Stimulated activated naive B cell treated with anti-CD40 and anti-IgM and Interleukin-4, amounts not matched to agents 10 μg/mL and 1 μg/mL and 100 μg/mL, for 72 hours (primary cell): ENCODE data around the gene GNPTAB.
"Not testable (repeated sequence)": the region's sequence is repeated elsewhere in the genome, so short reads cannot be mapped to it uniquely, and the experiment has no call there.

Source experiments
- ATAC-seq, 2 donors: fragments of 150-1000 bp; cut with Tn5 transposase; replicated peaks; 2 replicates each; pipeline ENCODE4 v1.10.0; 2021; ENCODE audit warnings: moderate library complexity in 1 of 2
- DNase-seq: peaks from one replicate; pipeline ENCODE4 v3.0.0; 2021
- H3K27ac Mint-ChIP-seq: one replicate; pipeline ENCODE4 v1.8.0; 2022; ENCODE audit warnings: mild to moderate bottlenecking, mixed read lengths
- H3K27me3 Mint-ChIP-seq, 2 donors: one replicate each; pipeline ENCODE4 v1.8.0; 2022; ENCODE audit warnings: mixed read lengths in 2 of 2
- H3K36me3 Mint-ChIP-seq, 2 donors: one replicate each; pipeline ENCODE4 v1.8.0; 2022; ENCODE audit warnings: mixed read lengths in 2 of 2, mild to moderate bottlenecking in 1 of 2
- H3K4me1 Mint-ChIP-seq, 2 donors: one replicate each; pipeline ENCODE4 v1.8.0; 2022; ENCODE audit warnings: mixed read lengths in 2 of 2, mild to moderate bottlenecking in 1 of 2
- H3K4me3 Mint-ChIP-seq, 2 donors: one replicate each; pipeline ENCODE4 v1.8.0; 2022; ENCODE audit warnings: mild to moderate bottlenecking in 2 of 2, mixed read lengths in 2 of 2, moderate library complexity in 1 of 2
- H3K9me3 Mint-ChIP-seq, 2 donors: one replicate each; pipeline ENCODE4 v1.8.0; 2022; ENCODE audit warnings: mixed read lengths in 2 of 2, mild to moderate bottlenecking in 1 of 2

GNPTAB gene

DNA sequence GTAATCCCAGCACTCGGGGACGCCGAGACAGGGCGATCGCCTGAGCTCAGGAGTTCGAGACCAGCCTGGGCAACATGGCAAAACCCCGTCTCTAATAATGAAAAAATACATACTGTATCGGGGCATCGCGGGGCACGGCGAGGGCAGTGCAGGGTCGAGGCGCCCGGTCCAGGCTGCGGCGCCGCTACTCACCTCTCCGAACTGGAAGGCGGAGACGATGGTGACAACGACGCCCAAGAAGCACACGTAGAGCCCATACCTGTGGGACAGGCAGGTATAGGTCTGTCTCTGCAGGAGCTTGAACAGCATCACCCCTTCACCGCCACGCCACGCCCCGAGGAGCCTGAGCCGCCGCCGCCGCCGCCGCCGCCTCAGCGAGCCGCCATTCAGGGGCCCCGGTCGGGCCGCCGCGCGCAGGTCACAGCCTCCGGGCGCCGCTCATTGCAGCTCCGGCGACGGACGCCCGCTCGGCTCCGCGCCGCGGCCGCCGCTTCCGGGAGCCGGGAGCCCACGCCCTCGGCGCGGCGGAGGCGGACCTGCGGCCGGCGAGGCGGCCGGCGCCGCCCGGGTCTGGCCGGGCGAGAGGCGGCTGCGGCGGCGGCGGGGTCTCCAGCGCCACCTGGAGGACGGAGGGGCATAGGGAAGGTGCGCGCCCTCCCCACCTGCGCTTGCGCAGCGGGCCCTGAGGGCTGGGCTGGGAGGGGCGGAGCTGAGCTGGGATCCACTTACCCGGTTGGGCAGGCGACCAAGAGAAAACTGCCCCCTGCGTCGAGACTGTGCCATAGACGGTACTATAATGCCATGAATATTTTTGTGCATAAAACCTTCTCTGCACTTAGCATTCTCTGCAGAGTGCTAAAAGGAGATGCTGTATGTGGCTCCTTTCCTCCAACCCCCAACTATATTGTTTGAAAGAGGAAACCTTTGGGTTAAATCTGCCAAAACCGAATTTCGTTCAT, at the start of gene GNPTAB:
TSS of gene GNPTAB (minus strand) at position 593 of the 959 bp plus-strand sequence. CDS start at position 309, 284 bp downstream.
- ATAC-seq (peak; percentile 94), DNase-seq (peak; percentile 94)
- Mint-ChIP-seq H3K4me1 (peaks cover 16 to 33% of the 10 kb centered on the region in 2 donors), H3K4me3 (peak within 1 kb of the TSS; percentile 99), H3K36me3 (peaks cover 0 to 9% of the 10 kb centered on the region in 2 donors), H3K27me3 (no peaks in the 10 kb centered on the region), H3K9me3 (no peaks in the 10 kb centered on the region), H3K27ac (peak within 1 kb of the TSS; percentile 96)

GRCh38 chr12:101878243-101878821, 47.6 kb upstream of the GNPTAB start:
- Mint-ChIP-seq H3K27ac (peak overlapping the region; percentile 92), H3K9me3 (no peaks in the 10 kb centered on the region), H3K4me1 (peaks cover 12 to 23% of the 10 kb centered on the region in 2 donors), H3K27me3 (no peaks in the 10 kb centered on the region), H3K4me3 (peak overlapping the region; percentile 86 to 94), H3K36me3 (peaks cover 0 to 8% of the 10 kb centered on the region in 2 donors)
- no peak for ATAC-seq
- DNase-seq: no peak

DNA sequence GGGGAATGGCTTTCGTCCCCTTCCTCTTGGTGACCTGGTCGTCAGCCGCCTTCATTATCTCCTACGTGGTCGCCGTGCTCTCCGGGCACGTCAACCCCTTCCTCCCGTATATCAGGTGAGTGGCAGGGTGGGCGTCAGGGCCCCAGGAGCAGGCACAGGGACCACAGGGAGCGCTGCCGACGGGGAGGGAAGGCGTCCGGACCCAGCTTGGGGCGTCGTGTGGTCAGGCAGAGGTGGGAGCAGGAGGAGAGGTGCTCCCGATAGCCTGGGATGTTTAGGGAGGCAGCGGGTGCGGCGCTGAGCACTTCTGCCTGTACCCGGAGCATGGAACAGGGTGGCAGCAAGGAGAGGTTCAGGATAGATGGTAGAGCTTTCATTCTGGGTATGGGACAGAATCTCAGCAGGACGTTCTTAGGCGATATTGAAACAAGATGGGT, 47.1 kb upstream of the GNPTAB start:
- peak overlapping the region; percentile 92 for H3K27ac Mint-ChIP-seq
- no peak for DNase-seq
- peak; percentile 16 to 29 for ATAC-seq
- H3K4me3 Mint-ChIP-seq: peak overlapping the region; percentile 86 to 94
- H3K9me3 Mint-ChIP-seq: no peaks in the 10 kb centered on the region
- H3K4me1 Mint-ChIP-seq: peaks cover 12 to 23% of the 10 kb centered on the region in 2 donors
- peaks cover 0 to 6% of the 10 kb centered on the region in 2 donors for H3K36me3 Mint-ChIP-seq
- no peaks in the 10 kb centered on the region for H3K27me3 Mint-ChIP-seq

DNA sequence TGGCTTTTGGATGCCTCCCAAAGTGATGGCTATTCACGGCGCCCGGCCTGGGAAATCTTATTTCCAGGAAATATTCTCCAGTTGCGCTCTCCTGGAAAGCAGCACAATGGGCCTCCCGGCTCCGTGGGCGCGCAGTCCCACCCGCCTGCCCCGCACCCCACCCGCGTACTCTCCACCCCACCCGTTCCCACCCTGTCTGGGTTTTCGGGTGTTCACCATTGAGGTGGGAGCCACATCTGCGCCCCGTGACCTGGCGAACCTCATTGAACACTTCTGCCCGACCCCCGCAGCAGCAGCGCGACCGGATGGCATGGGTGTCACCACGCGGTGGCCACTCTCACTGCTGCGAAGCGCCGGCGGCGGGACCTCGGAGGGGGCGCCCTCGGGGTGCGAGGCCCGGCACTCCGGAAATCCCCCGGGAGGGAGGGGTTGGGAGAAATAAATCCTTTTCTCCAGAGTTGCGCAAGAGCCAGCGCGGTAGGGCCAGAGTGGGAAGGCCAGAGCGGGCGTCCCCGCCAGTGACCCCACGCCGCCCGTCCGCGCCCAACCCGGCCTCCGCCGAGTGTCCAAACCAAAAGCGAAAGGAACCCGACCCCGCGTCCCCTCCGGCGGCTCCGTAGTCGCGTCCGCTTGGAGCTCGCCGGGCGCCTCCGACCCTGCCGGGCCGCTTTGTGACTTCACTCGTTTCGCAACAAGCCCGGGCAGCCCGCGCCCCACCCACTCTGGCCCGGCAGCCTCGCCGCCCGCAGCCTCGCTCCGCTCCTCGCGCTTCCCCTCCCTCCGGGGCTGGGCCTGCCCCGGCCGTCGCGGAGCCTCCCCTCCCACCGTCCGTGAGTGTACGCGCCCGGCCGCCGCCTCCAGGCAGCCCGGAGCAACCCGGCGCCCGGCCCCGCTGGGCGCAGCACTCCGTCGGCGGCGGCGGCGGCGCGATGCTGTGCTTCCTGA, 46.4 kb upstream of the GNPTAB start, which contains the start of gene DRAM1:
TSS of gene DRAM1 (plus strand) at position 720 of the 945 bp plus-strand sequence. CDS start at position 930, 210 bp downstream.
- peak within 1 kb of the TSS; percentile 86 to 94 for H3K4me3 Mint-ChIP-seq
- DNase-seq: peak; percentile 82
- H3K9me3 Mint-ChIP-seq: no peaks in the 10 kb centered on the region
- peak; percentile 90 to 93 for ATAC-seq
- no peaks in the 10 kb centered on the region for H3K27me3 Mint-ChIP-seq
- peaks cover 0 to 6% of the 10 kb centered on the region in 2 donors for H3K36me3 Mint-ChIP-seq
- H3K27ac Mint-ChIP-seq: peak within 1 kb of the TSS; percentile 92
- H3K4me1 Mint-ChIP-seq: peaks cover 12 to 23% of the 10 kb centered on the region in 2 donors

DNA sequence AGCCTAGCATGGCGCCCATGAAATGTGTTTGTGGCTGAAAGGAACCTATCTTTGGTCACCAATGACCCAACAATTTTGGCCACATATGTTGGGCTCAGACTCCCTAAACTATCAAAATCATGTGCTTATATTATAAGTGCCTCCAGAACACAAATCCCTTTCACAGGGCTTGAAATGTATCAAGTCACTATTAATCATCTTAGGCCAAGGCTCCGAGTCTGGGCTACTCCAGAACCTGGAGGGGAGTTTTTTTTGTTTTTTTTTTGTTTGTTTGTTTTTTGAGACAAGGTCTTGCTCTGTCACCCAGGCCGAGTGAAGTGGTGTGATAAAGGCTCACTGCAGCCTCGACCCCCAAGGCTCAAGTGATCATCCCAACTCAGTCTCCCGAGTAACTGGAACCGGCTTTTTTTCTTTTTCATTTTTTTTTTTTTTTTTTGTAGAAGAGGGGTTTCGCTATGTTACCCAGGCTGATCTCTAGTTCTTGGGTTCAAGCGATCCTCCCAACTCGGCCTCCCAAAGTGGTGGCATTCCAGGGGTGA, 45.6 kb upstream of the GNPTAB start:
- peaks cover 12 to 23% of the 10 kb centered on the region in 2 donors for H3K4me1 Mint-ChIP-seq
- no peaks in the 10 kb centered on the region for H3K9me3 Mint-ChIP-seq
- ATAC-seq (no peak), DNase-seq (no peak)
- H3K36me3 Mint-ChIP-seq: peaks cover 0 to 3% of the 10 kb centered on the region in 2 donors
- no peaks in the 10 kb centered on the region for H3K27me3 Mint-ChIP-seq
- peak overlapping the region; percentile 86 to 94 for H3K4me3 Mint-ChIP-seq
- peak overlapping the region; percentile 90 for H3K27ac Mint-ChIP-seq

DNA sequence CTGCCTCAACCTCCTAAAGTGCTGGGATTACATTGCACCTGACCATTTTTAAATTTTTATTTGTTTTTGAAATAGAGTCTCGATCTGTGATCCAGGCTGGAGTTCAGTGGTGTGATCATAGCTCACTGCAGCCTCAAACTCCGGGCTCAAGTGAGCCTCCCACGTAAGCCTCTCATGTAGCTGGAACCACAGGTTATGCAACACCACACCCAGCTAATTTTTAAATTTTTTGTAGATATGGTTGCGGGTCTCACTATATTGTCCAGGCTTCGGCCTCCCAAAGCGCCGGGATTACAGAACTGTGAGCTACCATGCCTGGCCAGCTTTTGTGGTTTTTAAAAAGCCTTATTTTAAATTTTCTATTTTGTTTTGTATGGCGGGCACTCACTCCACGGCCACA, 44.4 kb upstream of the GNPTAB start:
- H3K4me1 Mint-ChIP-seq: peaks cover 12 to 23% of the 10 kb centered on the region in 2 donors
- no peaks in the 10 kb centered on the region for H3K27me3 Mint-ChIP-seq
- no peak overlapping the region for H3K27ac Mint-ChIP-seq
- ATAC-seq (no peak), DNase-seq (no peak)
- no peak overlapping the region for H3K4me3 Mint-ChIP-seq
- peaks cover 0 to 1% of the 10 kb centered on the region in 2 donors for H3K36me3 Mint-ChIP-seq
- H3K9me3 Mint-ChIP-seq: no peaks in the 10 kb centered on the region

- Mint-ChIP-seq H3K27ac (no peak overlapping the region), H3K4me3 (no peak overlapping the region), H3K27me3 (no peaks in the 10 kb centered on the region), H3K36me3 (no peaks in the 10 kb centered on the region), H3K4me1 (peaks cover 8 to 10% of the 10 kb centered on the region in 2 donors), H3K9me3 (no peaks in the 10 kb centered on the region)
- ATAC-seq (no peak), DNase-seq (no peak)
Measured at GRCh38 chr12:101870925-101871324, 40.2 kb upstream of the GNPTAB start.

DNA sequence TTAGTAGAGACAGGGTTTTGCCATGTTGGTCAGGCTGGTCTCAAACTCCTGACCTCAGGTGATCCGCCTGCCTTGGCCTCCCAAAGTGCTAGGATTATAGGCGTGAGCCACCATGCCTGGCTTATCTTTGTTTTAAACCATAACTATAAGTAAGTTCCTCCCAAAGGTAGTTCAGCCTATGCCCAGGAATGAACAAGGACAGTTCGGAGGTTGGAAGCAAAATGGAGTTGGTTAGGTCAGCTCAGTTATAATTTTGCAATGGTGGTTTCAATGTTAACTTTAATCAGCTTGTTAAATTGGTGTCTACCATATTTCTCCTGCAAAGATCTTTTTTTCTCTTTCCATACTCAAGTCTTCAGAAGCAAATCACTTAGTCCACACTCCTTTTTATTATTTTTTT, 36.9 kb upstream of the GNPTAB start:
- H3K27me3 Mint-ChIP-seq, H3K9me3 Mint-ChIP-seq, H3K27ac Mint-ChIP-seq, ATAC-seq, DNase-seq, H3K4me3 Mint-ChIP-seq, H3K36me3 Mint-ChIP-seq: not testable (repeated sequence)
- H3K4me1 Mint-ChIP-seq: peaks cover 9 to 10% of the 10 kb centered on the region in 2 donors

DNA sequence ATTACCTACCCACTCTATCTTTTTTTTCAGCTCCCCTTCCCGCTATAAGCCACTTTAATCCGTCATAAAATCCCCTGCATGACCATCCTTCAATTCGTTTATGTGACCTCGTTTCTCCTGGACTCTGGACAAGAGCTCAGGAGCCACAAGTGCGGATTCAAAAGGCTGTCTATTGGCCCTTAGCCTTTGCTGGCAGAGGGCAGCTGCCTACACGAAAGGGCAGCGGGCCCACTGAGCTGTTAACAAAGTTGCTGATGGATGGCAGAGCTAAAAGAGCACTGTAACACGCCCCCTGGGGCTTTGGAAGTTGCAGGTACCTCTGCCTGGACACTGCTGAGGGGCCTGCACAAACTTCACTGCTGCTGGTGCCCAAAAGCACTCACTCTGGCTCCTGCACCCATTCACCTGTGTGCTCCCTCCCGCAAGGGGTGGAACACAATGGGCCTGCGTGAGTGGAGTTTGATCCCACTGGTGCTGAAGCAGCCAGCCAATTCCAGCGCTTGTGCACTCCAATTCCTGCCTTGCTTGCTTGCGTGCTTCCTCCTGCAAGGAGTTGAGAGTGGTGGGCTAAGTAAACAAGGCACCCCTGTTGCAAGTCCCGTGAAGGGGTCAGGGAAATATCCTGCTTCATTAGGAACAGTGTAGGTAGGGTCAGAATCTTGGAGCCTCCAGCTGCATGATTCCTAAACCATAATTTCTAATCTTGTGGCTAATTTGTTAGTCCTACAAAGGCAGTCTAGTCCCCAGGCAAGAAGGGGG, 36.0 kb upstream of the GNPTAB start:
- H3K27me3 Mint-ChIP-seq: peaks cover 5 to 7% of the 10 kb centered on the region in 2 donors
- no peak for ATAC-seq
- DNase-seq: no peak
- H3K4me3 Mint-ChIP-seq: no peak overlapping the region
- peaks cover 9 to 10% of the 10 kb centered on the region in 2 donors for H3K4me1 Mint-ChIP-seq
- H3K36me3 Mint-ChIP-seq: peaks cover 5 to 8% of the 10 kb centered on the region in 2 donors
- peak overlapping the region; percentile 5 for H3K27ac Mint-ChIP-seq
- H3K9me3 Mint-ChIP-seq: peaks cover 6 to 7% of the 10 kb centered on the region in 2 donors

GRCh38 chr12:101863981-101864380, 33.2 kb upstream of the GNPTAB start:
- Mint-ChIP-seq H3K9me3 (peaks cover 6 to 7% of the 10 kb centered on the region in 2 donors), H3K4me1 (peaks cover 26 to 31% of the 10 kb centered on the region in 2 donors), H3K27ac (no peak overlapping the region), H3K4me3 (no peak overlapping the region), H3K27me3 (peaks cover 5 to 7% of the 10 kb centered on the region in 2 donors), H3K36me3 (peaks cover 5 to 8% of the 10 kb centered on the region in 2 donors)
- DNase-seq (no peak), ATAC-seq (no peak)

- Mint-ChIP-seq H3K27me3 (peaks cover 5 to 7% of the 10 kb centered on the region in 2 donors), H3K4me1 (peaks cover 26 to 32% of the 10 kb centered on the region in 2 donors), H3K4me3 (no peak overlapping the region), H3K27ac (no peak overlapping the region), H3K9me3 (peaks cover 6 to 7% of the 10 kb centered on the region in 2 donors), H3K36me3 (peaks cover 5 to 8% of the 10 kb centered on the region in 2 donors)
- DNase-seq (no peak), ATAC-seq (no peak)
Measured at GRCh38 chr12:101862245-101862644, 31.5 kb upstream of the GNPTAB start.

DNA sequence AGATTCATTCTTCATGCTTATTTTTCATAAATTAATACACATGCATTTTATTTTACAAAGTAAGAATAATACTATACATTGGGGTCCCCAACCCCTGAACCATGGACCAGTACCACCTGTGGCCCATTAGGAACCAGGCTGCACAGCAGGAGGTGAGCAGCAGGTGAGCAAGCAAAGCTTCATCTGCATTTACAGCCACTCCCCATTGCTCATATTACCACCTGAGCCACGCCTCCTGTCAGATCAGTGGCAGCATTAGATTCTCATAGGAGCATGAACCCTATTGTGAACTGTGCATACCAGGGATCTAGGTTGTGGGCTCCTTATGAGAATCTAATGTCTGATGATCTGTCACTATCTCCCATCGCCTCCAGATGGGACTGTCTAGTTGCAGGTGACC, 30.9 kb upstream of the GNPTAB start:
- ATAC-seq, H3K27me3 Mint-ChIP-seq, H3K27ac Mint-ChIP-seq, H3K36me3 Mint-ChIP-seq, DNase-seq, H3K9me3 Mint-ChIP-seq, H3K4me3 Mint-ChIP-seq: not testable (repeated sequence)
- H3K4me1 Mint-ChIP-seq: peaks cover 26 to 32% of the 10 kb centered on the region in 2 donors
